RPMI8226 (cell line): ENCODE measurements around the gene TPSG1.
"Not testable (repeated sequence)": the region's sequence is repeated elsewhere in the genome, so short reads cannot be mapped to it uniquely, and the experiment has no call there.

Experiments used
- DNase-seq: peaks from one replicate; pipeline ENCODE4 v3.0.0-alpha.2; 2015

TPSG1 gene

GRCh38 chr16:1225051-1225451 is at the start of gene TPSG1:
Gene TPSG1, minus strand, starts transcription at chr16:1225268. Its CDS starts 16 bp downstream, at chr16:1225252.
- no peak for DNase-seq

GRCh38 chr16:1274767-1275166 is 49.7 kb upstream of the TPSG1 start:
- DNase-seq: no peak

GRCh38 chr16:1273816-1274215 is 48.7 kb upstream of the TPSG1 start:
- no peak for DNase-seq

- peak; percentile 68 for DNase-seq
These were observed 47.6 kb upstream of the TPSG1 start for GRCh38 chr16:1272453-1273198.

- DNase-seq: peak; percentile 98
These were observed 46.8 kb upstream of the TPSG1 start for GRCh38 chr16:1271724-1272413.

- DNase-seq: no peak
These were observed 46.3 kb upstream of the TPSG1 start for GRCh38 chr16:1271380-1271723.

- DNase-seq: not testable (repeated sequence)
These were observed 44.4 kb upstream of the TPSG1 start for GRCh38 chr16:1269418-1269817.

GRCh38 chr16:1265826-1266225 is 40.8 kb upstream of the TPSG1 start:
- no peak for DNase-seq

- DNase-seq: no peak
These were observed 40.1 kb upstream of the TPSG1 start for GRCh38 chr16:1265090-1265630.

GRCh38 chr16:1264345-1265089 is 39.4 kb upstream of the TPSG1 start:
- DNase-seq: no peak

GRCh38 chr16:1263591-1264344 is 38.7 kb upstream of the TPSG1 start:
- DNase-seq: no peak

GRCh38 chr16:1262846-1263221 is 37.8 kb upstream of the TPSG1 start:
- no peak for DNase-seq

GRCh38 chr16:1262210-1262845 is 37.3 kb upstream of the TPSG1 start:
- no peak for DNase-seq

GRCh38 chr16:1261131-1261892 is 36.2 kb upstream of the TPSG1 start:
- peak; percentile 93 for DNase-seq

- DNase-seq: no peak
These were observed 35.1 kb upstream of the TPSG1 start for GRCh38 chr16:1260101-1260680.

GRCh38 chr16:1259760-1260068 is 34.6 kb upstream of the TPSG1 start:
- DNase-seq: no peak

GRCh38 chr16:1258906-1259759 is 34.1 kb upstream of the TPSG1 start:
- DNase-seq: peak; percentile 73

- peak; percentile 65 for DNase-seq
These were observed 33.1 kb upstream of the TPSG1 start for GRCh38 chr16:1258225-1258600.

GRCh38 chr16:1257561-1258224 is 32.6 kb upstream of the TPSG1 start:
- no peak for DNase-seq

GRCh38 chr16:1256874-1257322 is 31.8 kb upstream of the TPSG1 start:
- no peak for DNase-seq
